ENCODE results near the gene SLC27A3. TPM values are rescaled to one million over a fixed set of nuclear protein-coding genes. Genes with fewer than 3 reads are reported as not detected.

SLC27A3 gene
- total and polyA plus RNA-seq, 7 donors, result 3.5 to 15.6 (median 5.2) TPM

GRCh38 chr1:153795330-153795837, 20.2 kb downstream of the SLC27A3 start:
- WGBS, 3 donors, result 52 to 64% (median 53%) methylated on average over 18 of the region's 18 CpGs
- no peaks in the 10 kb centered on the region for H3K36me3 ChIP-seq (ENCODE audit: insufficient read depth in 1 of 2, low read depth in 1 of 2)
- no peaks in the 10 kb centered on the region for H3K9me3 ChIP-seq
- ATAC-seq (no peak), DNase-seq (peak; percentile 13 to 58)
- H3K27me3 ChIP-seq (ENCODE audit: insufficient read depth in 3 of 3, low read length in 2 of 3), result no peaks in the 10 kb centered on the region
- no peak overlapping the region for H3K4me3 ChIP-seq
- H3K27ac ChIP-seq, result no peak overlapping the region
- peaks cover 4% of the 10 kb centered on the region for H3K4me1 ChIP-seq
- no peak for TF ChIP-seq CTCF (IDR thresholded peaks at IDR 0.05)
- intact Hi-C loops (cut with DNase I), result loop anchor here (5.0 to 10.0 kb wide), 3 partner anchors 61 to 149 kb away; partner anchors contain the start of genes DENND4B (in 1 of the 2) and GATAD2B (in 1 of the 2)

GRCh38 chr1:153795934-153796785, 21.0 kb downstream of the SLC27A3 start:
- Histone ChIP-seq H3K27me3 (ENCODE audit: insufficient read depth in 3 of 3, low read length in 2 of 3) (no peaks in the 10 kb centered on the region), H3K27ac (no peak overlapping the region), H3K9me3 (no peaks in the 10 kb centered on the region), H3K4me1 (no peaks in the 10 kb centered on the region), H3K4me3 (no peak overlapping the region), H3K36me3 (ENCODE audit: insufficient read depth in 1 of 2, low read depth in 1 of 2) (no peaks in the 10 kb centered on the region)
- 70 to 91% (median 74%) methylated on average over 9 of the region's 9 CpGs for WGBS, 3 donors
- ATAC-seq (no peak), DNase-seq (peak in 1 of 2 donors; percentile 51)
- TF ChIP-seq CTCF (IDR thresholded peaks at IDR 0.05), result no peak
- intact Hi-C loops (cut with DNase I), result loop anchor here (2.0 to 10.0 kb wide), 5 partner anchors 61 to 191 kb away; partner anchors contain the start of genes DENND4B (in 1 of the 2), GATAD2B (in 1 of the 2) and RAB13 (in 1 of the 2)

- intact Hi-C loops (cut with DNase I), result loop anchor here (1.0 to 10.0 kb wide), 6 partner anchors 62 to 190 kb away; partner anchors contain the start of genes DENND4B (in 2 of the 2), GATAD2B (in 1 of the 2) and RAB13 (in 1 of the 2)
- no peak overlapping the region for H3K4me3 ChIP-seq
- no peaks in the 10 kb centered on the region for H3K9me3 ChIP-seq
- 62 to 70% (median 63%) methylated on average over 26 of the region's 26 CpGs for WGBS, 3 donors
- no peaks in the 10 kb centered on the region for H3K4me1 ChIP-seq
- H3K36me3 ChIP-seq (ENCODE audit: insufficient read depth in 1 of 2, low read depth in 1 of 2), result no peaks in the 10 kb centered on the region
- no peak overlapping the region for H3K27ac ChIP-seq
- peak; percentile 73 to 80 for DNase-seq
- ATAC-seq, result peak; percentile 74 to 85 (median 82)
- H3K27me3 ChIP-seq (ENCODE audit: insufficient read depth in 3 of 3, low read length in 2 of 3), result no peaks in the 10 kb centered on the region
- peak; percentile 90 for TF ChIP-seq CTCF (IDR thresholded peaks at IDR 0.05)
Observed at GRCh38 chr1:153796786-153797659, 21.8 kb downstream of the SLC27A3 start.

- Histone ChIP-seq H3K27ac (no peak overlapping the region), H3K36me3 (ENCODE audit: insufficient read depth in 1 of 2, low read depth in 1 of 2) (no peaks in the 10 kb centered on the region), H3K4me1 (no peaks in the 10 kb centered on the region), H3K9me3 (no peaks in the 10 kb centered on the region), H3K27me3 (ENCODE audit: insufficient read depth in 3 of 3, low read length in 2 of 3) (no peaks in the 10 kb centered on the region), H3K4me3 (no peak overlapping the region)
- TF ChIP-seq CTCF (IDR thresholded peaks at IDR 0.05), result no peak
- WGBS, 3 donors, result 53 to 64% (median 64%) methylated on average over 3 of the region's 3 CpGs
- ATAC-seq (no peak), DNase-seq (peak in 1 of 2 donors; percentile 27)
- intact Hi-C loops (cut with DNase I), result loop anchor here (5.0 to 10.0 kb wide), 3 partner anchors 64 to 146 kb away; partner anchors contain the start of genes DENND4B (in 1 of the 2) and GATAD2B (in 1 of the 2)
Observed at GRCh38 chr1:153798468-153798780, 23.2 kb downstream of the SLC27A3 start.

Measured in psoas muscle (tissue), 8 donors.